AG04449 (cell line): ENCODE results near the gene NAALAD2.
"Not testable (repeated sequence)": the region's sequence is repeated elsewhere in the genome, so short reads cannot be mapped to it uniquely, and the experiment has no call there.

Experiments
- CTCF ChIA-PET: fragments of 350-600 bp; formaldehyde crosslinking; extraction: SDS; loops from one replicate; lab custom pipeline; 2021; ENCODE audit warnings: antibody characterized with exemption; lab: Yijun Ruan, JAX
- POLR2A ChIA-PET: fragments of 400-600, 350-600 bp; formaldehyde crosslinking; extraction: SDS; loops from one replicate; lab custom pipeline; 2020; ENCODE audit warnings: antibody characterized with exemption, inconsistent platforms; lab: Yijun Ruan, JAX
- DNase-seq: peaks from one replicate; pipeline ENCODE4 v3.0.0-alpha.2; 2010; ENCODE audit warnings: low read depth, low spot score
- H3K4me3 ChIP-seq: 2 replicates; pipeline ENCODE4 v1.5.1; 2011; ENCODE audit warnings: low read depth, mild to moderate bottlenecking, control low read depth, low read length
- TF ChIP-seq, protein P1 (sequence below): IDR thresholded peaks from one replicate; pipeline ENCODE4 v1.5.1; 2011; ENCODE audit warnings: mild to moderate bottlenecking, moderate library complexity, low read length, control low read depth, inconsistent platforms; ENCODE audit not compliant: insufficient read depth; ENCODE audit errors: missing control alignments

NAALAD2 gene

DNA sequence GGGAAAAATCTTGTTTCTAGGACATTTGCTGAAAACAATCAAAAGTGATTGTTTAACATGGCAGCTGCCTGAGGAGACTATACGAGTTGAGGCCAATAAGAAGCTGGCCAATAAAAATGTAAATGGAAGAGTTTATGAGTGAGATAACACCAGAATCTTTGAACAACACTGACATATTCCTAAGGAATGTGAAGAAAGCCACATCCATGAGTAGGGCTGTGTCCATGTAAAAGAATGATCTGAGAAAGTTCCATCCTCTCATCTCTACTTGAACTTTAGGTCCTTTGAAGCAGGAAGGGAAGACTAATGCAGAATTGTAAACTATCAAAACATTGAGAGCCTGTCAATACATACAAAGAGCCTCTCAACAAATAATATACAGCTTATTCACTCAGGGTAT, 95.3 kb downstream of the NAALAD2 start:
- ChIA-PET CTCF (interaction anchor here (1.6 kb wide), 1 partner anchor 25 kb away, joined by 5 read pairs; no protein-coding TSS in a partner anchor), POLR2A (no interaction called here)
- TF ChIP-seq, protein P1, sequence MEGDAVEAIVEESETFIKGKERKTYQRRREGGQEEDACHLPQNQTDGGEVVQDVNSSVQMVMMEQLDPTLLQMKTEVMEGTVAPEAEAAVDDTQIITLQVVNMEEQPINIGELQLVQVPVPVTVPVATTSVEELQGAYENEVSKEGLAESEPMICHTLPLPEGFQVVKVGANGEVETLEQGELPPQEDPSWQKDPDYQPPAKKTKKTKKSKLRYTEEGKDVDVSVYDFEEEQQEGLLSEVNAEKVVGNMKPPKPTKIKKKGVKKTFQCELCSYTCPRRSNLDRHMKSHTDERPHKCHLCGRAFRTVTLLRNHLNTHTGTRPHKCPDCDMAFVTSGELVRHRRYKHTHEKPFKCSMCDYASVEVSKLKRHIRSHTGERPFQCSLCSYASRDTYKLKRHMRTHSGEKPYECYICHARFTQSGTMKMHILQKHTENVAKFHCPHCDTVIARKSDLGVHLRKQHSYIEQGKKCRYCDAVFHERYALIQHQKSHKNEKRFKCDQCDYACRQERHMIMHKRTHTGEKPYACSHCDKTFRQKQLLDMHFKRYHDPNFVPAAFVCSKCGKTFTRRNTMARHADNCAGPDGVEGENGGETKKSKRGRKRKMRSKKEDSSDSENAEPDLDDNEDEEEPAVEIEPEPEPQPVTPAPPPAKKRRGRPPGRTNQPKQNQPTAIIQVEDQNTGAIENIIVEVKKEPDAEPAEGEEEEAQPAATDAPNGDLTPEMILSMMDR = no peak
- DNase-seq = no peak
- H3K4me3 ChIP-seq = no peak overlapping the region

GRCh38 chr11:90234977-90235376, 100.5 kb downstream of the NAALAD2 start:
- TF ChIP-seq, protein P1 = no peak
- POLR2A ChIA-PET = no interaction called here
- DNase-seq = no peak
- CTCF ChIA-PET = no interaction called here
- H3K4me3 ChIP-seq = no peak overlapping the region

DNA sequence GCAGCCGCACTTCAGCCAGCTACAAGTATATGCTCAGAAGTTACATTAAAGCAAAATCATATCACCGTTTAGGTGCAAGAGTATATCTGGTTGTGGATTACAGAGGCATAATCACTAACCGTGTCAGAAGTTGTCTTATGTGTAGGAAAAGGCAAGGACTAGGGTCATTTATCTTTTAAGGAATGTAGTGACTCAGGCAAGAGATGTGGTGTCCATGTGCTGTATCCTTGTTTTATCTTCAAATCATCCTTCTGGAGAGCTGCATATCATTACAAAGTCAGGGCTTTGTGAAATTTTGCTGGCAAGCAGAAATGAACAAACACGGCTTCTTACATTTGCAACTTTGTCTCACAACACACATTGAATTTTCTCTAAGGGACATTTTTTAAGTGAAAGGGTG, 101.1 kb downstream of the NAALAD2 start:
- TF ChIP-seq, protein P1 = no peak
- no peak overlapping the region for H3K4me3 ChIP-seq
- DNase-seq = no peak
- ChIA-PET POLR2A (no interaction called here), CTCF (interaction anchor here (1.5 kb wide), 1 partner anchor 31 kb away, joined by 5 read pairs; no protein-coding TSS in a partner anchor)

DNA sequence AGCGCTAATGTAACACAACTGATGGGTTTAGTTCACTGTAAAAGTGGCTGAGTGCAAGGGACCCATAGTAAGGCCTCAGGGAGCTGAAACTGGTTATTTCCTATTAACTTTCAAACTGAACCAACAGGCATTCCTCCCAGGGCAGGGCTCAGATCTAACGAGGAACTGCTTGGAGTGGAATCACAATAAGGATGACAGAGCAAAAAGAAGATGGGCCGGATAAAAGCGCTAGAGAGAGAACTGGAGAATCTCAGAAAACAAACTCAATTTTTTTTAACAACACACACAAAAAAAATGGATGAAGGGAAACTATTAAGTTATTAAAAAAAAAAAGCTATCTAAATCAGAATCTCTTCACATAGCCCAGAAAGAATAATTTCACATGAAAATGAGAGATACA, 102.5 kb downstream of the NAALAD2 start:
- TF ChIP-seq, protein P1 = no peak
- no peak for DNase-seq
- no peak overlapping the region for H3K4me3 ChIP-seq
- POLR2A ChIA-PET = no interaction called here
- CTCF ChIA-PET = no interaction called here

GRCh38 chr11:90239967-90240636, 105.6 kb downstream of the NAALAD2 start:
- CTCF ChIA-PET, POLR2A ChIA-PET, DNase-seq, H3K4me3 ChIP-seq: not testable (repeated sequence)

- H3K4me3 ChIP-seq = no peak overlapping the region
- TF ChIP-seq, protein P1 = no peak
- no peak for DNase-seq
- CTCF ChIA-PET = no interaction called here
- POLR2A ChIA-PET = no interaction called here
Measured at GRCh38 chr11:90241414-90241813, 107.0 kb downstream of the NAALAD2 start.
